HepG2 (cell line): ENCODE measurements around the gene MEGF11. TPM values are rescaled to one million over a fixed set of nuclear protein-coding genes. Genes with fewer than 3 reads are reported as not detected.
A peak's percentile ranks its signal among the peaks of the same experiment; 100 is the strongest.

Experiments
- ETV5 ChIP-seq: IDR thresholded peaks from 2 replicates; pipeline ENCODE4 v1.6.1; 2018; ENCODE audit warnings: missing biosample characterization, missing genetic modification reagents, inconsistent platforms, borderline replicate concordance
- HIC2 ChIP-seq: sonication (generic); formaldehyde crosslinking; IDR thresholded peaks from 2 replicates; pipeline ENCODE4 v1.9.0; 2022; ENCODE audit warnings: low read depth, missing genetic modification reagents
- HNF1B ChIP-seq: sonication (generic); formaldehyde crosslinking; IDR thresholded peaks from 2 replicates; pipeline ENCODE4 v1.5.1; 2020; ENCODE audit warnings: mild to moderate bottlenecking, moderate library complexity, missing genetic modification reagents
- HNF4A ChIP-seq: sonication (generic); formaldehyde crosslinking; IDR thresholded peaks from 2 replicates; pipeline ENCODE4 v1.4.0; 2020; ENCODE audit warnings: missing genetic modification reagents
- KDM1A ChIP-seq: IDR thresholded peaks from 2 replicates; pipeline ENCODE4 v1.6.1; 2016; ENCODE audit warnings: missing compliant biosample characterization
- MYNN ChIP-seq: sonication (generic); formaldehyde crosslinking; IDR thresholded peaks from 2 replicates; pipeline ENCODE4 v1.4.0; 2020; ENCODE audit warnings: mild to moderate bottlenecking, low read depth, missing genetic modification reagents
- NFATC3 ChIP-seq: sonication (generic); formaldehyde crosslinking; IDR thresholded peaks from 2 replicates; pipeline ENCODE4 v1.5.1; 2020; ENCODE audit warnings: mild to moderate bottlenecking, missing genetic modification reagents
- PCBP2 ChIP-seq: fragments of 200-400 bp; formaldehyde crosslinking; optimal IDR thresholded peaks from 2 replicates; pipeline ENCODE3; 2018; ENCODE audit warnings: low read length, low read depth; ENCODE audit not compliant: poor library complexity, severe bottlenecking
- REST ChIP-seq, 2 experiments: IDR thresholded peaks; 2 replicates each; pipeline ENCODE4 v1.6.1; 2011 to 2012; ENCODE audit warnings: low read length in 2 of 2, borderline replicate concordance in 1 of 2, low read depth in 1 of 2, mild to moderate bottlenecking in 1 of 2, moderate library complexity in 1 of 2
- SOX5 ChIP-seq: IDR thresholded peaks from 2 replicates; pipeline ENCODE4 v1.6.1; 2016; ENCODE audit warnings: borderline replicate concordance
- TAF1 ChIP-seq: sonication (generic); formaldehyde crosslinking; IDR thresholded peaks from 2 replicates; pipeline ENCODE4 v1.4.0; 2020; ENCODE audit warnings: missing genetic modification reagents
- UBTF ChIP-seq: sonication (generic); formaldehyde crosslinking; IDR thresholded peaks from 2 replicates; pipeline ENCODE4 v1.4.0; 2020; ENCODE audit warnings: mild to moderate bottlenecking, missing genetic modification reagents
- ZNF30 ChIP-seq: sonication (generic); formaldehyde crosslinking; IDR thresholded peaks from 2 replicates; pipeline ENCODE4 v1.5.0; 2020; ENCODE audit warnings: mild to moderate bottlenecking, missing genetic modification reagents
- ZNF326 ChIP-seq: sonication (generic); formaldehyde crosslinking; IDR thresholded peaks from 2 replicates; pipeline ENCODE4 v1.4.0; 2020; ENCODE audit warnings: missing genetic modification reagents, borderline replicate concordance
- ZNF792 ChIP-seq: IDR thresholded peaks from 2 replicates; pipeline ENCODE4 v1.6.1; 2016
- polyA plus RNA-seq, 8 experiments: library from polyadenylated mRNA; depleted of rRNA in 3 of 8; stranded (reverse) in 7 of 8; unstranded in 1 of 8; fragments of >200 nt; fragmentation: Illumina TruSeq in 4 of 8; extraction: Trizol in 4 of 8; gene quantifications; 2 replicates each; pipeline versions ENCODE4 v1.2.1 to v1.2.3, GENCODE V29; 2011 to 2016; ENCODE audit warnings: low read depth in 4 of 8, missing spikeins in 1 of 8, mixed read lengths in 1 of 8; ENCODE audit not compliant: insufficient read depth in 1 of 8
- total RNA-seq, 5 experiments: library from RNA; depleted of rRNA; stranded (reverse); fragments of >200 nt; fragmentation: Illumina TruSeq; extraction: Trizol; gene quantifications; 2 replicates each; pipeline ENCODE4 v1.2.3, GENCODE V29; 2016; ENCODE audit warnings: low read depth in 1 of 5

MEGF11 gene
- total and polyA plus RNA-seq, 2 of the 13 experiments (the other 11 are each of a cell fraction or from before 2014, with no cell fraction given) = not detected

- TF ChIP-seq REST (IDR thresholded peaks at IDR 0.05; ENCODE audit: borderline replicate concordance in 1 of 2, low read depth in 1 of 2, low read length in 2 of 2) (no peak), HNF4A (CRISPR knock-in tag) (0 out of 2 replicates have a peak, but pooled peaks have one; percentile 7), ZNF792 (CRISPR knock-in tag) (no peak), KDM1A (CRISPR knock-in tag) (no peak), ZNF30 (CRISPR knock-in tag) (no peak), UBTF (CRISPR knock-in tag) (peak; percentile 48; the same call in 1 of the 2 replicates), NFATC3 (CRISPR knock-in tag) (no peak), ETV5 (CRISPR knock-in tag) (0 out of 2 replicates have a peak, but pooled peaks have one; percentile 19), HNF1B (CRISPR knock-in tag) (peak; percentile 32; the same call in 1 of the 2 replicates), PCBP2 (no peak), TAF1 (CRISPR knock-in tag) (no peak), SOX5 (CRISPR knock-in tag) (no peak), ZNF326 (CRISPR knock-in tag) (no peak), MYNN (CRISPR knock-in tag) (no peak), HIC2 (CRISPR knock-in tag) (0 out of 2 replicates have a peak, but pooled peaks have one; percentile 12)
These were observed 336.7 kb downstream of the MEGF11 start (continued) for GRCh38 chr15:65916664-65917406.
